Right ventricle myocardium superior (tissue), 1 donor: ENCODE results near the gene CTDSPL. TPM values are rescaled to one million over a fixed set of nuclear protein-coding genes. Genes with fewer than 3 reads are reported as not detected.
A peak's percentile ranks its signal among the peaks of the same experiment; 100 is the strongest.

Experiments used
- ATAC-seq: fragments of 200-7000 bp; cut with Tn5 transposase; one replicate; pipeline ENCODE4 v1.9.1; 2020; ENCODE audit warnings: mild to moderate bottlenecking; ENCODE audit not compliant: poor library complexity
- DNase-seq: peaks from one replicate; pipeline ENCODE4 v3.0.0-alpha.2; 2020
- intact Hi-C: fragments of 100-400 bp; cut with DNase I; formaldehyde crosslinking; loops from one replicate; pipeline ENCODE4 v1.11.2; 2022
- total RNA-seq: library from RNA; stranded (reverse); fragmentation: NEBNext Ultra II Directional; extraction: Animal tissue kit (Norgen Biotek cat#: 25700); gene quantifications from one replicate; pipeline ENCODE4 v1.2.1, GENCODE V29; 2021
- donor health status: DM: no; HTN: yes; CAD: no; lungs with severe emphysema.

The CTDSPL gene
- total RNA-seq, 1 donor from 2014 or later = 46.0 TPM

DNA sequence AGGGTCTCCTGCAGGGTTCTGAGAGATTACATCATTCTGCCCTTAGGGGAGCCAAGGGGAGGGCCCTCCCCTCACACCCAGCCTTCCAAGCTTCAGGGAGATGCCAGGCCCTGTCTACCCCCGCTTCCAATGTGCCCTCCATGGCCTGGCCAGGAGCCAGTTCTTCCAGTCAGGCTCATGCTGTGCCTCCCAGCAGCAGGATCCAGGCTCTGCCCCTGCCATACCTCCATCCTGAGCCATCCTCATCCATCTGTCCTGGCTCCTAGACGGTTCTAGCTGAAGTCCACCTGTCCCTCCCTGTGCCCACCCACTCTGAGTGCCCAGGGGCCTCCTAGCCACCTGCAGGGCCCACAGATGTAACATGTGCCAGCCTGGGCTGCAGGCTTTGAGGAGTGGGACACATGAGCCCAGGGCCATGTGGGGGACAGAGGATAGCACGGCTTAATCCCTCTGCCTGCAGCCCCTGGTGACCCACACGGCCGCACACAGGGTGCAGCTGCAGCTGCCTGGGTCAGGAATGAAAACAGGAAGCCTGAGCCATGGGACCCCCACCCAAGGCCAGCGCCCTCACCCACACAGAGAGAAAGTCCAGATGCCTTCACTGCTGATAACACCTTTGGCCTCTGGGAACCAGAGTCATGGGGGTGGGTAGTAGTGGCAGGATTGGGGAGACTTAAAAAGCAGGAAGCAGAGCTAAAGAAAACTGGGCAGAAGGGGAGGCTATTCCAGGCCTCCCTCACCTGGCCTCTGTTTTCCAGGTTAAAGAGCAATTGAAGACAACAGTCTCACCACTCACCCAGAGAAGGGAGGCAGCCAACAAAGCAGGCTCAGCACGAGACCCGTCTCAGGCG, 156.0 kb downstream of the CTDSPL start:
- intact Hi-C loops = no loop called here
- ATAC-seq (no peak), DNase-seq (no peak)

DNA sequence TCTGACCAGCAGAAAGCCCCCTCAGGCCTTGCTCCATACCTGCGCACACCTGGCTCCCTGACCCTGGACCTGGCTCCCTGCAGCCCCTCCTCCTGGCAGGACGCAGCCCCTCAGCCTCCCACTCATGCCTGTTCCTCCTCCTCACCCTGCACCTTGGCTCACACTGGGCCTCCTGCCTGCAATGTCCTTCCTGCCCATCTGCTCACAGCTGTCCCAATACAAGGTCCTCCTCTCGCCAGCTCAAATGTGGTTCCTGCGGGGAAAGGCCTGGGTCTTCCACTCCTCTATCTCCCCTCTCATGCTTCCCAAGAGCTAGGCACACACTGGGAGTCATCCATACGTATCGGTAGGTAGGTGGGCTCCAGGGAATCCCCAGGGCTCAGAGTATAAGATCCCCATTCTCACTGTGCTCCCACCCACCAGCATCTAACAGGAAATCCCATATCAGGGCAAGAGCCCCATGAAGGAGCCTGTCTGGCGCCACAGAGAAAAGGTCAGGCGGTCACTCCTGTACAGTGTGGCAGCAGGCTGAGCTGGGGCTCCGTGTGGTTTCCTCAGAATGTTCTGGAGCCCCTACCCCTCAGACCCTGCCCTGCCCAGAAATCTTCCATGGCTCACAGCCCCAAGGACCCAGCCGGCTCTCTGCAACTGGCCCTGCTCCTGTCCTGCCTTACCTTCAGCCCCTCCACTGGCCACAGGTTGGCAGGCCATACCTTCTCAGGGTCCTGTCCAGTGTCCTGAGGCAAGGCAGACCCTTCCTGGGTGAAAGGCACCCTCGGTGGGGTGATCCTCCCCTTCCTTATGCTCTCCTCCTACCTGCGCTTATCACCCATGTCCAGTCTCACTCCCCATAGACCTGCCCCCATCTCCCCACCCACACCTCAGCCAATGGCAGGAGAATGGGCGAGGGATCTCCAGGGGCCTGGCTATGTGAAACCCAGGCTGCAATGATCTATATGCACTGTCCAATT, 156.9 kb downstream of the CTDSPL start:
- ATAC-seq (no peak), DNase-seq (no peak)
- intact Hi-C loops = no loop called here

DNA sequence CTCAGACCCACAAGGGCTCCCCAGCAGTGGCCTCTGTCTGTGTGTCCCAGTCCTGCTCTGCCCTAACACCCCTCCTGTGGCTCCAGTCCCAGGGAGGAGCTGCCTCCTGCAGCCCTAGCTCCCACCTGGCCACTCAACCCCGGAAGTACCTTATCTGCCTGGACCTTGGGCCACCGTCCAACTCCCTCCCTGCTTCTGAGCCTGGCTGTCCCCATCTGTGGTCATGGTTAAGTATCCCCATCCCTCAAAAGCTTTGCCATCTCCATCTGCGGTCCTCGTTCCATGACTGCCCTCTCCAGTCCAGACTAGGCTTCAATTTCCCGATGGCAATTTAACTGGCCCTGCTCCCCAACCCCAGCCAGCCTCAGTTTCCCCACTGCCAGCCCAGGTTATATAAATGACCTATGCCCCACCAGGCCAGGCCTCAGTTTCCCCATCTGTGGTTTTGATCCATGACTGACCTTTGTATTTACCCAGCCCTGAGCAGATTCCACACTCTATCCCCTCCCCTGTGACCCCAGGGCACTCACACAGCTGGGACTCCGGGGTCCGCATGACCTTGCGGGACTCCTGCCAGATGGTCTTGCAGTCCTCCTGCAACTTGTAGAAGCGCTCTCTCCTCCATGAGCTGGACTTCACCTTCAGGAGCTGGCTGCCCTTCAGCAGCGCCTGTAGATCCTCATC, 158.1 kb downstream of the CTDSPL start:
- DNase-seq (no peak), ATAC-seq (no peak)
- intact Hi-C loops = no loop called here

DNA sequence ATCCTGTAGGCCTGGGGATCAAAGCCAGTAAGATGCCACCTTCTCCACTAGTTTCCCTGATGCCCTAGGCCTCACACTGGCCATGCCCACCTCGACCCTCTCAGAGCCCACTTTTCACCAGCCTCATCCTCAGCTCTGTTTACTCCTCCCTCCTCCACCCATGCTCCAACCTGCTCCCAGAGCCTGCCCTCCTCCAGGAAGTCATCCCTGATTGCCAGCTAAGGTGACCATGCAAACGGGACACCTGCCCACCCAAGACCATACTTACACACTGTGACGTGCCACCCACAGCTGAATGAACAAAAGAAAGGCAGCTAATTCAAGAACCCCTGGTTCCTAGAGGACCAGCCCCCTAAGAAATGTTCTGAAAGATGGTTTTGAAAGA, 158.7 kb downstream of the CTDSPL start:
- ATAC-seq (no peak), DNase-seq (no peak)
- intact Hi-C loops = no loop called here

DNA sequence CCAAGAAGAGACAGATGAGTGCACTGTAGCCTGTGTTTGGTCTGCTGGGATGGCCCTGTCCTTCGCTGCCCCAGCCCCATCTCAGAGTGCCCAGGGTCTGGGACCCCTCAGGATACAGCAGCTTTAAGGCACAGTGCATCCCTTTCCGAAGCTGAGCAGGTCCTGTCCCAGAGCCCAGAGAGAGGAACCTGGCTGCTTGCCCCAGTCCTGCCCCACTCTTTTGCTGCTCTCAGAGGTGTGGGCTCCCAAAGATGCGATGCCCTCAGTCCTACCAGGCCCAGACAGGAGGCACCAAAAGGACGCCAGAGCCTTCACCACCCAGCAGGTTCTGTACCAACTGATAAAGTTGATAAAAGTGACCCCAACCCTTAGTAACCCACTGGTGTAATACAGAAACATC, 159.5 kb downstream of the CTDSPL start:
- intact Hi-C loops = no loop called here
- ATAC-seq = no peak
- no peak for DNase-seq

DNA sequence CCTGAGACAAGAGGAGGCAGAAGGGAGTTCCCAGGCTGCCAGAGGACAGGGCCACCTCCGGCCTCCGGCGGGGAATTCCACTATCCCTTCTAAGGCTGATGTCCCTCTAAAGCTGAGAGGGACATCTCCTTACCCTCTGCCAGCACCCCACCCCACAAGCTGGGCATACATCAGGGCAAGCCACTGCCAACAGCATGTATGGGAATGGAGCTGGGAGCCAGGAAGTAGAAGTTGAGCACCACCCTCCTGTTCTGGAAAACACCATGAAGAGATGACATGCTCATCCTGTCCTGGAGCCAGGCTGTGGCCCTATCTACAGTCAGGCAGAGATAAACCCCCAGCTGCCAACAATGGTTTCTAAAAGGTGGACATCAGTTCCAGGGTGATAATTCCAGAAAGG, 160.6 kb downstream of the CTDSPL start:
- DNase-seq (no peak), ATAC-seq (no peak)
- intact Hi-C loops = no loop called here

DNA sequence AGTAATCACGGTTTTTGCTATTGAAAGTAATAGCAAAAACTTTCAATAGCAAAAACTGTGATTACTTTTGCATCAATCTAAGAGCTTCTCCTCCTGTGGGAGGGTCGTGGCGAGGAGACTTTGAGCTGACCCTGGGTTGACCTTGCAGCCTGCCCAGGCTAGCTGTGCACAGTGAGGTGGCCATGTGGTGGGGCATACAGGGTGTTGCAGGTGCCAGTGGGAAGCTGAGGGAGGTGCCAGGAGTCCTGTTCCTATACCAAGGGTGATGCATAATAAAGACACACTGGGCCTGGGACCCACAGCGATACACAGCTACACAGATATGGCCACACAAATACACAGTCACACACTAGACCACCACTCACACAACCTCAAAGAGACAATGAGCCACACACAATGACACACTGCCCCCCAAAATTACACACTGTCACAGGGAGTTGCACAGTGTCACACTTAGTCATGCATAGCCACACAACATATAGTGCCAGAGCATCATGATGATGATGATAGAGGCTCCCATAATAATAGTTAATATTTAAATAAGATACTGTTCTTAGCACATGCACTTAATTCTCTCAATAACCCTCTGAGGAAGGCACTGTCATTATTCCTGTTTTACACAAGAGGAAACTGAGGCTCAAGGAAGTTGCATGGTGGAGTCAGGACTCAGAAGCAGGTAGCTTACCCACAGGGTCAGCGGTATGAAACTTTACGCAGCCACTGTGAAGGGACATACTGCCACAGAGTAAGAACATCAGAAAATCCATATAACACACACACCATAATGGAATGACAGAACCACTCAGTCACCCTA, 161.4 kb downstream of the CTDSPL start:
- intact Hi-C loops = no loop called here
- DNase-seq (no peak), ATAC-seq (no peak)

DNA sequence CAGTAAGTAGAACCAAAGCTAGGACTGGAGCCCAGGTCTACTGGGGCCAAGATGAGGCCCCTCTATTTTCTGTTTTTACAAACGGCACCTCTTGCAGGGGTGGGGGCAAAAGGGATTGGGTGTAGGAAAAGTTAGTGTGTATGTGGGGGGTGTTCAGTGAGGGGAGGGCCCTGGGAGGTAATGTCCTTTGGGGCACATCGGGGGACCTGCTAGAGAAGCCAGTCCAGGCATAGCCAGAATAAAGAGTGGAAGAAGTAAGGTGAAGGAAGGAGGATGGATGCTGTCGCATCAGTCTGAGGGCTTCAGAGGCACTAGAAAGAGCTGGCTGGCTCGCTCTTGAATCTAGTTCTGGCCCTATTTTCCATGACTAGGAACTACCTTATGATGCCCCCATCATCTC, 165.2 kb downstream of the CTDSPL start:
- ATAC-seq = no peak
- intact Hi-C loops = no loop called here
- DNase-seq = no peak

DNA sequence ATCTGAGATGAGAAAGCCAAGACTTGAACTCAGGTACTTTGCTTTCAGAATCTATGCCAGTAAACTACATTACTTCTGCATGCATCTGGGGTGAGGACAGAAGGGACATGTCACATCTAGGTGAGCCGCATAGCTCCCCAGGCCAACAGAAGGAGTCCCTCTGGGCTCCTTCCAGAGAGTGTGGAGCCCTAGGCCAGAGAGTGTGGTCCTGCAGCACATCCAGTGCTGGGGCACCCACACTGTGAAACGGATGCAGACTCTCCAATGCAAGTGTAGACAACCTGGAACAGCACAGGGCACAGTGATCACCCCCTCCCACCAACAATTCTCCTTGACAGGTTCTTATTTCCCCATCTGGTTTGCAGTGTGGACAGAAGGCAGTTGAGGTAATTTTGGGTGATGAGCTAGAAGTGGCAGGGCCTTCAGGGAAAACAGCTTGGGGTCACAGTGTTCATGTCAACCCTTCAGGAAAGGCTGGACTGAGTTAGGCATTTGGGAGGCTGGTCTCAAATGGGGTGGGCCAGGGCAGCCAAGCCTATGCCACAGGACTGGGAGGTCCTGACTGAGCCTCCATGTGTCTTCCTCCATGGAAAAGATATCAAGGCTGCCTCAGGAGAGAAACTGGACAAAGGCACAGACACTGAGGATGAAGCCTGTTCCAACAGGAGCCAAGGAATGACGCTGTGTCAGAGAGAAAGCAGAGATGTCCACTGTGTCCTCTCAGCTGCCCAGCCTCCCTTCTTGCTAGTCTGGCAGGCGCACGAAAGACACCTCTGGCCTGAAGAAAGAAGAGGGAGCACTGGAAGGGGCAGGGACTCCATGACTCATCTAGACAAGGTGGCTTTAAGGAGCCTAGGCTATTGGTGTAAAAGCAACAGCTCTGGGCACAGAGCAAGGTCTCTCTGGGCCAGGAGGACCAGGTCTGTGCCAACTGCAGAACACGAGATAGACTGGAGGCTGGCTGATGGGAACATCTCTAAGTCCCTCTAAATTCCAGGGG, 166.1 kb downstream of the CTDSPL start:
- peak; percentile 18 for DNase-seq
- ATAC-seq = no peak
- intact Hi-C loops = no loop called here

DNA sequence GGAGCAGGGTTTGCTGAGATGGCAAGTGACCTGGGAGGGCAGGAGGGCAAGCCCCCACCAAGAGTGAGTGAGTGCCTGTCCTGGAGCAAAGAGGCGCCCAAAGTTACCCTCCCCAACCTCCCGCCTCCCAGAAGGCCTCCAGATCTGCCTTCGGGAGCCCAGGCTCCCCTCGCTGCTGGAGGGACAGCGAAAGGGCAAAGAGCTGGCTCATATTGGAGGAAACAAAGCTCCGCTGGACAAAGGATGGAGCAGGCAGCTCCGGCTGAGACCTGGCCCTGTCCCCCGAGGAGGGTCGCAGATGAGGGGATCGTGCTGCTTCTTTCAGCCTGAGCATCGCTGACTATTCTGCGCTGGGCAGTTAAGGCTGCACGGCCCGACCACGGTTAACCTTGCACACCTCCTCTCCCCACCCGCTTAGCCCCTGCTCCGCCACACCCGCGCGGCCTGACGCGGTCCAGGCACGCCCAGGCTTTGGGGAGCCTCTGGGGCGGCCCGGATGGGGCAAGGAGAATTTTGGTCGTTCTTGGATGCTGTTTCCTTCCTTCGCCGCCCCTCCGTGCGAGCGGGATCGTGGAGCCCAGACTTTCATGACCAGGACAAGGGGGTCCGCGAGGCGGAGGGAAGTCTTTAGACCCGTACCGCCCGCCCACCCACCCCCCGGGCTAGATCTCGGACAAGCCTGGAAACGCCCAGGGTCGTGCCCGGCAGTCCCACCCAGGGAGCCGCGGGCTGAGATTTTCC, 167.1 kb downstream of the CTDSPL start:
- intact Hi-C loops = no loop called here
- ATAC-seq (no peak), DNase-seq (peak; percentile 56)

DNA sequence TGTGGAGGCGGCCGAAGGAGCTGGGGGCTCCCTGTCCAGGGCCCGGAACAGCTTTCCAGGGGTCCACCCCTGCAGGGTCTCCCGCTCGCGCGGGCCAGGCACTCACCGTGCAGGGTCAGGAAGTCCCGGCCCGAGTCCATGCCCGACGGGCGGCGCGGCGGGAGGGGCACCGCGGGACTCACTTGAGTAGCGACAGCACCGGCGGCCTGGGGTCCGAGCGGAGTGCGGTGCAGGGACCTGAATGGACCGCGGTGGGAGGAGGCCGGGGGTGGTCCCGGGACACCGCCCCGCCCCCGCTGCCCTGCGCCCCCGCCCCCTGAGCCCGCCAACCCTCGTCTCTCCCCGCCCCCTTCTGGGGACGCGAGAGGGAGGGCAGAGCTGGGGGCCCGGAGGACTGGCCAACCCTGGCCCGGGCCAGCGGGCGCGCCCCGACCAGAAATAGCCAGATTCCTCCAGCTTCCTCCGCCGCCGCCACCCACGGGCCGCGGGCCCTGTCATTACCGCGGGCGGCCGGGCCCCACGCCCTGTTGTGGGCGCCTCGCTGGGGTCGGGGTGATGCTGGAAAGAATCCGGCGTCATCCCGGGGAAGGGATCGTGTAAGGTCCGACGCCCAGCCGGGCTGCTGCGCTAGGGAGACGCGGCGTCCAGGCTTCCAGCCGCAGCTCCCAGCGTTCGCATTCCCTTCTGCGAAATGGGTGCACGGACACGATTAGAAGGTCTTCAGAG, 167.9 kb downstream of the CTDSPL start, which contains the start of gene PLCD1:
Gene PLCD1, minus strand, starts transcription at position 243 of the 726 bp plus-strand sequence. Its CDS starts 103 bp downstream, at position 140.
- ATAC-seq (peak; percentile 59), DNase-seq (peak; percentile 91)
- intact Hi-C loops = no loop called here

DNA sequence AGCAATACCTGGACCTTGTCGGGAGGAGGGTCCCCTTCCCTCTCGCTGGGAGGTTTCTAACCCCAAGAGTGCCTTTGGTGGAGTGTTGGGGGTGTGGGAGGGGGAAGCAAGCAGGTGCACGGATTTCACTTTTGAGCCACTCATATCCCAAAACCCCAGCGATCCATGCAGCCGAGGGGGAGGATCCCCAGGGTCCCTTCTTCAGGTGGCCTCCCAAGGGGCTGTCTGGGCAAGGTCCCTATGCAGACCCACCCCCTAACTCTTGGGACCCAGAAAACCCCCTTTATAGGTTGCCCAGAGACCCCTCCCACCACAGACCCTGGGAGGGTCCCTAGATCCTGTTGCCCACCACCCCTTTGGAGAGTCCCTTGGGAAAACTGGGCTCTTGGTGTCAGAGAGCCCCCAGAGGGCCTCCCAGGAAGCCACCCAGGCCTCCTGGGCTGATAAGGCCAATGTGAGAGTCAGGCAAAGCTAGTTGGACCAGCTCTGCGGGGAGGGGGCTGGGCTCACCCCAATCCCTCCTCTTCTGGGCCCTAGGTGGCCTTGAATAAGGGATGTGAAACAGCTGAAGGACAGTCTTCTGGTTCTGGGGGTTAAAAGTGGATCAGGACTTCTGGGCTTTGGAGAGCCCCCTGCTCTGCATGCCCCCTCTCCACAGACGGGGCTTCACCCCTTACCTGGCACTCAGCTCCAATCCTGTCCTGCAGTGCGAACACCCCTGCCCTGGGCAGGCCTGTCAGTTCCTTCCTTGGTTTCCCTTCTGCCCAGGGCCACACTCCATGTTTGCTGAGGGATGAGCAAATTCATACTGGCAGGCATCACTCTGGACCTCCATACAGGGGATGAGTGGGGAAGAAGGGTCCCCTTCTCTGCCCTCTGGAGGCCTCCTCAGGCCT, 168.7 kb downstream of the CTDSPL start:
- intact Hi-C loops = no loop called here
- no peak for ATAC-seq

DNA sequence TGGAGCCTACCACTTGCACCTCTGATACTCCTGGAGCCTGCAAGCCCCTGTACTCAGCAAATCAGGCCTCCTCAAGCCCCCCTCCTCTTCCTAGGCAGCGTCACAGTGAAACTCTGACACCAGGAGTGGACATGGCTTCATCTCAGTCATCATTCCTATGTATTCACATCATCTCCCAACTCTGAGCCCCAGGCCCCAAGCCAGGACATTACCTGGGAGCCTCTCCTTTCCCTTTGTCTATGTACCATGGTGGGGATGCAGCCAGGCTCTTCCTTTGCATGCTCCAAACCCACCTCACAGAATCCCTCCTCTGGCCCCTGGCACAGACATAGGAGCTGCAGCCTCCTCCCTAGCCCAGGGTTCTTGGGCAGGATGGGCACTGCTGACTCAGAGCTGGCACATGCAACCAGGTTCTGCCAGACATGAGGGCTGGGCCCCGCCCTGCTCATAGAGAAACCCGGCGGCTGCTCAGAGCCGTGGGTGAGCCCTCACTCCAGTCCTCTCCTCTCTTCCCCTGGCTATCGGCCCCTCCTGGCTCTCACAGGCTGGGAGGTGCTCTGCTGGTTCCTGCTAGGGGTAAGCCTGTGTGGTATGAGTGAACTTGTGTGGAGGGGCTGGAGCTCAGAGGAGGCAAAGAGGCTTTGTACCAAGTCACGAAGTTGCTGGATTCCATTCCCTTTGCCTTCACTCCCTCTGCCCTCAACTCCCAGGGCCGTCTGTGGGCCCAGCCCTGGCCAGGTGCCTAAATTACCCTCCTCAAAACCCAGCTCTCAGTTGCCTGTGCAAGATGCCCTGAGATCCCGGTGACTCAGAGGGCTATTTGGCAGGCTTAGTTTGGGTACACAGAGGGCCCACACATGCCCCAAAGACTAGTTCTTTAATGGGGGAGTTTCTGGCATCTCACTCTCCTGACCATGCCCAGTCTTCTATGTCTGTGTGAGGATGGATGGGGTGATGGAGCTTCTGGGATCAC, 169.6 kb downstream of the CTDSPL start:
- no peak for ATAC-seq
- DNase-seq = peak; percentile 65
- intact Hi-C loops = no loop called here

More for the DNA sequence above, 168.7 kb downstream of the CTDSPL start:
- DNase-seq = no peak
